Epithelial cell of proximal tubule (primary cell): ENCODE results near the gene CCDC148. TPM values are rescaled to one million over a fixed set of nuclear protein-coding genes. Genes with fewer than 3 reads are reported as not detected.

Source experiments
- DNase-seq: peaks from one replicate; pipeline ENCODE4 v3.0.0-alpha.2; 2011; ENCODE audit warnings: low read depth
- H3K4me3 ChIP-seq: 2 replicates; pipeline ENCODE4 v1.5.1; 2011; ENCODE audit warnings: low read depth, mild to moderate bottlenecking, low read length
- total RNA-seq: library from RNA; depleted of rRNA; stranded (reverse); fragments of >200 nt; gene quantifications from 2 replicates; pipeline ENCODE4 v1.2.3, GENCODE V29; 2015
- TF ChIP-seq, protein P1 (sequence below): conservative IDR thresholded peaks from 2 replicates; pipeline ENCODE4 v1.5.1; 2012; ENCODE audit warnings: low read depth, mild to moderate bottlenecking, low read length

CCDC148 gene
- total RNA-seq, 1 donor from 2014 or later, result 0.86 TPM

GRCh38 chr2:158182676-158183295, 273.8 kb downstream of the CCDC148 start:
- TF ChIP-seq, protein P1, sequence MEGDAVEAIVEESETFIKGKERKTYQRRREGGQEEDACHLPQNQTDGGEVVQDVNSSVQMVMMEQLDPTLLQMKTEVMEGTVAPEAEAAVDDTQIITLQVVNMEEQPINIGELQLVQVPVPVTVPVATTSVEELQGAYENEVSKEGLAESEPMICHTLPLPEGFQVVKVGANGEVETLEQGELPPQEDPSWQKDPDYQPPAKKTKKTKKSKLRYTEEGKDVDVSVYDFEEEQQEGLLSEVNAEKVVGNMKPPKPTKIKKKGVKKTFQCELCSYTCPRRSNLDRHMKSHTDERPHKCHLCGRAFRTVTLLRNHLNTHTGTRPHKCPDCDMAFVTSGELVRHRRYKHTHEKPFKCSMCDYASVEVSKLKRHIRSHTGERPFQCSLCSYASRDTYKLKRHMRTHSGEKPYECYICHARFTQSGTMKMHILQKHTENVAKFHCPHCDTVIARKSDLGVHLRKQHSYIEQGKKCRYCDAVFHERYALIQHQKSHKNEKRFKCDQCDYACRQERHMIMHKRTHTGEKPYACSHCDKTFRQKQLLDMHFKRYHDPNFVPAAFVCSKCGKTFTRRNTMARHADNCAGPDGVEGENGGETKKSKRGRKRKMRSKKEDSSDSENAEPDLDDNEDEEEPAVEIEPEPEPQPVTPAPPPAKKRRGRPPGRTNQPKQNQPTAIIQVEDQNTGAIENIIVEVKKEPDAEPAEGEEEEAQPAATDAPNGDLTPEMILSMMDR, result no peak
- DNase-seq, result no peak
- H3K4me3 ChIP-seq, result no peak overlapping the region

- H3K4me3 ChIP-seq, result no peak overlapping the region
- TF ChIP-seq, protein P1, result no peak
- DNase-seq, result peak; percentile 66
Measured at GRCh38 chr2:158181171-158181570, 275.4 kb downstream of the CCDC148 start.

- TF ChIP-seq, protein P1, result peak; percentile 47
- H3K4me3 ChIP-seq, result no peak overlapping the region
- DNase-seq, result no peak
Measured at GRCh38 chr2:158179660-158180059, 276.9 kb downstream of the CCDC148 start.

- no peak overlapping the region for H3K4me3 ChIP-seq
- DNase-seq, result no peak
- TF ChIP-seq, protein P1, result no peak
Measured at GRCh38 chr2:158178646-158179045, 277.9 kb downstream of the CCDC148 start.

- TF ChIP-seq, protein P1, result no peak
- H3K4me3 ChIP-seq, result no peak overlapping the region
- DNase-seq, result no peak
Measured at GRCh38 chr2:158174956-158175355, 281.6 kb downstream of the CCDC148 start.

DNA sequence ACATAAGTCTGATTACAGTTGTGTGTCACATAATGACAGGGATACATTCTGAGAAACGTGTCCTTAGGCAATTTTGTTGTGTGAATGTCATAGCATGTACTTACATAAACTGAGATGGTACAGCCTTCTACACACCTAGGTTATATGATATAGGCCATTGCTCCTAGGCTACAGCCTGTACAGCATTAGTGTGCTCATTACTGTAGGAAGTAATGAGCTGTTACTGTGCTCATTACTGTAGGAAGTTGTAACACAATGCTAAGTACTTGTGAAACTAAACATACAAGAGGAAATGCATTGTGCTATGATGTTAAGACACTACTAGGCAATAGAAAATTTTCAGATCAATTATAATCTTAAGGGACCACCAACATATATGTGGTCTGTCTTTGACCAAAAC, 282.1 kb downstream of the CCDC148 start:
- DNase-seq, result no peak
- TF ChIP-seq, protein P1, result no peak
- no peak overlapping the region for H3K4me3 ChIP-seq

- no peak overlapping the region for H3K4me3 ChIP-seq
- TF ChIP-seq, protein P1, result no peak
- no peak for DNase-seq
Measured at GRCh38 chr2:158172719-158173118, 283.8 kb downstream of the CCDC148 start.
